Fibroblast of lung (primary cell): Measurements from ENCODE around the gene PITPNB.

Experiments used
- CTCF ChIP-seq, 2 donors: IDR thresholded peaks in 1 of 2; conservative IDR thresholded peaks in 1 of 2; 1 replicate in 1 of 2; 2 replicates in 1 of 2; pipeline ENCODE4 v1.5.1; 2011 to 2012; ENCODE audit warnings: low read length in 2 of 2, control low read depth in 1 of 2, inconsistent platforms in 1 of 2, low read depth in 1 of 2, mild to moderate bottlenecking in 1 of 2
- EZH2 ChIP-seq: IDR thresholded peaks from 2 replicates; pipeline ENCODE4 v1.5.1; 2012; ENCODE audit warnings: low read length, control low read depth, mild to moderate bottlenecking; ENCODE audit errors: missing control alignments

DNA sequence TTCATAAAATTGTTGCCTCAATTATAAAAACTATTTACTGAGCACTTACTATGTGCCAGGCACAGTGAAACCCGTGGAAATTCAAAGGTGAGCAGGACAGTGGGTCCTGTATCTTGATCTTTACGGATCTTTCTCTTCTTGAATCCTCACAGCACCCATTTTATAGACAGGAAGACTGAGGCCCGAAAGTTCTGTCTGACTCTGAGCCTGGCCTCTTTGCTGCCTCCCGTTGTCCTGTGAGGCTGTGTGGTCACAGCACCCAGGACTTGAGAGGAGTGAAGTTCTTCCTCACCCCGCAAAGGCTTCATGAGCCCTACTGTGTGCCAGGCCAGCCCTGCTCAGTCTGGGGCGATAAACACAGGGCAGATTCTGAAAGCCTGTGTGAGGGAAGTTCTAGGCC lies 104.1 kb downstream of the PITPNB start:
- TF ChIP-seq CTCF (conservative IDR thresholded peaks at IDR 0.05 in 1 of 2, IDR thresholded peaks at IDR 0.05 in 1 of 2; ENCODE audit: low read depth in 1 of 2, low read length in 2 of 2) = no peak
- TF ChIP-seq EZH2 = no peak
